Kidney (tissue), 14 donors: ENCODE results near the gene A3GALT2. TPM values are rescaled to one million over a fixed set of nuclear protein-coding genes. Genes with fewer than 3 reads are reported as not detected.

ENCODE experiments used
- DNase-seq, 5 donors: peaks; one replicate each; pipeline ENCODE4 v3.0.0-alpha.2; 2013 to 2020
- FAIRE-seq: peaks from 2 replicates; lab custom pipeline; 2012; peaks lifted over from hg19 to GRCh38; lab: Jason Lieb, UNC
- H3K27ac ChIP-seq, 2 donors: one replicate each; pipeline ENCODE4 v1.7.0; 2013; ENCODE audit warnings: low read depth in 2 of 2, low read length in 2 of 2, inconsistent platforms in 1 of 2
- H3K27me3 ChIP-seq: one replicate; pipeline ENCODE4 v1.7.1; 2013; ENCODE audit warnings: low read length, inconsistent platforms; ENCODE audit not compliant: control insufficient read depth, insufficient read depth
- H3K36me3 ChIP-seq, 3 donors: one replicate each; pipeline versions ENCODE4 v1.7.0 to v1.7.1; 2013; ENCODE audit warnings: low read length in 3 of 3, control low read depth in 1 of 3, inconsistent platforms in 1 of 3; ENCODE audit not compliant: insufficient read depth in 3 of 3, control insufficient read depth in 2 of 3
- H3K4me1 ChIP-seq, 3 donors: one replicate each; pipeline versions ENCODE4 v1.7.0 to v1.7.1; 2013; ENCODE audit warnings: low read length in 3 of 3, inconsistent platforms in 1 of 3, low read depth in 1 of 3; ENCODE audit not compliant: control insufficient read depth in 2 of 3, insufficient read depth in 2 of 3
- H3K4me3 ChIP-seq, 3 donors: one replicate each; pipeline versions ENCODE4 v1.7.0 to v1.8.1; 2013; ENCODE audit warnings: low read length in 3 of 3, control low read depth in 1 of 3, inconsistent platforms in 1 of 3
- H3K9ac ChIP-seq, 3 donors: one replicate each; pipeline versions ENCODE4 v1.7.0 to v1.7.1; 2013; ENCODE audit warnings: low read length in 3 of 3, control low read depth in 1 of 3, inconsistent platforms in 1 of 3
- H3K9me3 ChIP-seq, 3 donors: one replicate each; pipeline versions ENCODE4 v1.7.0 to v1.7.1; 2013; ENCODE audit warnings: low read length in 3 of 3, control low read depth in 1 of 3, inconsistent platforms in 1 of 3; ENCODE audit not compliant: control insufficient read depth in 2 of 3, insufficient read depth in 1 of 3
- CTCF ChIP-seq: IDR thresholded peaks from 3 replicates; pipeline ENCODE4 v1.5.1; 2012; ENCODE audit warnings: mild to moderate bottlenecking, moderate library complexity, borderline replicate concordance; ENCODE audit not compliant: insufficient read depth; ENCODE audit errors: extremely low read depth
- intact Hi-C: fragments of 100-400 bp; cut with DNase I; formaldehyde crosslinking; loops from one replicate; pipeline ENCODE4 v1.11.1; 2022
- polyA plus RNA-seq: library from polyadenylated mRNA; stranded (reverse); fragments of 350-450 nt; fragmentation: Illumina TruSeq; extraction: RNeasy Lipid Tissue Mini Kit (QIAGEN cat#74804); gene quantifications from one replicate; pipeline ENCODE4 v1.2.3, GENCODE V29; 2014; ENCODE audit warnings: low read depth, low replicate concordance; ENCODE audit not compliant: insufficient read depth
- total RNA-seq: library from RNA; stranded (reverse); fragmentation: NEBNext Ultra II Directional; extraction: Animal tissue kit (Norgen Biotek cat#: 25700); gene quantifications from one replicate; pipeline ENCODE4 v1.2.1, GENCODE V29; 2021
- donor health status: control.
- donor health status: control.
- donor health status: control.
- donor health status: control.
- donor health status: control.
- donor health status: DM: yes; HTN: yes; CAD: no.
- donor health status: Normal renal cell carcinoma (clear cell type).

Gene A3GALT2
- total and polyA plus RNA-seq, 2 donors from 2014 or later, result not detected

- FAIRE-seq, result no peak
- no peak for TF ChIP-seq CTCF
Measured at GRCh38 chr1:33301273-33301984, 19.5 kb downstream of the A3GALT2 start.

DNA sequence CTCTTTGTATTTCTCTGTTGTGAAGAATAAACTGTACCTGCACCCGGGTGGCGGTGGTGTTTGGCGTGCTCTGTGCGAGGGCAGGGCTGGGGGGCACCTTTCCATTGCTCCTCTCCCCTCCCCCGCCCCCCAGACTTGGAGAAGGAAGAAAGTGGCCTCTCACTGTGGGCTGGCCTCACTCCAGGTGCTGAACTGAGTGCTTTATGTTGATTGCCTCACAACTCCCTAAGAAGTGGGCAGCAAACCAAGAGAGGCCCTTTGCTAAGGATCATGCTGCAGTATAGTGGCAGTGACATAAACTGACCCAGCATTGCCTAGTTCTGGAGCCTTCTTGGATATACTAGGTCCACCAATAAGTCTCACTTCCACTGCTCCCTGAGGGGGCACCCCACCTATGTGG, 20.2 kb downstream of the A3GALT2 start:
- Histone ChIP-seq H3K9me3 (no peaks in the 10 kb centered on the region), H3K4me3 (no peak overlapping the region), H3K9ac (no peak overlapping the region), H3K27me3 (no peaks in the 10 kb centered on the region), H3K36me3 (peaks cover 3 to 22% (median 6%) of the 10 kb centered on the region in 3 donors), H3K4me1 (peaks cover 0 to 12% (median 6%) of the 10 kb centered on the region in 3 donors), H3K27ac (peak overlapping the region in 1 of 2 donors; percentile 33)
- DNase-seq, result peak in 2 of 5 donors; percentile 53 to 70
- FAIRE-seq, result no peak
- intact Hi-C loops, result no loop called here
- TF ChIP-seq CTCF, result no peak

More at GRCh38 chr1:33301273-33301984, 19.5 kb downstream of the A3GALT2 start:
- intact Hi-C loops, result no loop called here
- H3K36me3 ChIP-seq, result peaks cover 3 to 14% (median 4%) of the 10 kb centered on the region in 3 donors
- H3K4me3 ChIP-seq, result no peak overlapping the region
- H3K27me3 ChIP-seq, result no peaks in the 10 kb centered on the region
- peak in 1 of 5 donors; percentile 71 for DNase-seq
- peak overlapping the region in 1 of 2 donors; percentile 33 for H3K27ac ChIP-seq
- no peak overlapping the region for H3K9ac ChIP-seq
- H3K9me3 ChIP-seq, result no peaks in the 10 kb centered on the region
- peaks cover 0 to 12% (median 6%) of the 10 kb centered on the region in 3 donors for H3K4me1 ChIP-seq

DNA sequence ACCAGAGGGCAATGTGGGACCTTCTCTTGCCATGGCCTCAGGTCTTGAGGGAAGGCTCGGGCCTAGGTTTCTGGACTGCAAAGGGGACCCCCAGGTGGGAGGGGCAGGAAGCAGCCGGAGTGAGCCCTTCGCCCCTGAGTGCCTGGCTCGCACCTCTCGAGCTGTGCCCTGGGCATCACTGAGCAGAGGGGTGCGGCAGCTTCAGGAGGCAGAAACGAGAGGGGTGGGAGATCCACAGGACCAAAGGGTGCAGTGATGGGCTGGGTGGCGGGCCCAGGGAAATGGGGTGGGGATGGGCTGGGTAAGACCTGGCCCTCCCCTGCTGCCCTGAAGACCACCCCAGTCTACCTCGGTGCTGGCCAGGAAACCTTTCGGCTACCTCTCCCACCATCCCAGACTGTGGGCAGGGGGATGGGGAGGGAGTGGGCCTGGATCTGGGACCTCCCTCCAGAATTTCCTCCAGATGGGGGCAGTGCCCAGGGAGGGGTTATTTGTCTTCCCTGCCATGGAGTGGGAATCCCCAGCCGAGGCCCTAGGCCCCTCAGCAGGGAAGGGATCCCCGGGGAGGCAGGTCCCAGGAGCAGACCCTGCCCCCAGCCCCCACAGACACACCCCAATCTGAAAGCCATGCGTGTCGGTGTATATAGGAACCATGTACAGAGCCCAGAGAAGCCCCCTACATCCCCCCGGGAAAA, 21.3 kb downstream of the A3GALT2 start:
- H3K9me3 ChIP-seq, result no peaks in the 10 kb centered on the region
- DNase-seq (no peak), FAIRE-seq (no peak)
- H3K27ac ChIP-seq, result no peak overlapping the region
- no peak overlapping the region for H3K9ac ChIP-seq
- no peak overlapping the region for H3K4me3 ChIP-seq
- no peak for TF ChIP-seq CTCF
- peaks cover 3 to 23% (median 8%) of the 10 kb centered on the region in 3 donors for H3K36me3 ChIP-seq
- intact Hi-C loops, result loop anchor here (5.0 kb wide), 1 partner anchor 68 kb away; no protein-coding TSS in a partner anchor
- H3K4me1 ChIP-seq, result peaks cover 0 to 12% (median 6%) of the 10 kb centered on the region in 3 donors
- H3K27me3 ChIP-seq, result no peaks in the 10 kb centered on the region
